ENCODE results near the gene SECTM1. TPM values are rescaled to one million over a fixed set of nuclear protein-coding genes. Genes with fewer than 3 reads are reported as not detected.
A peak's percentile ranks its signal among the peaks of the same experiment; 100 is the strongest.

SECTM1 gene
- total RNA-seq, 1 experiment from 2014 or later: not detected

DNA sequence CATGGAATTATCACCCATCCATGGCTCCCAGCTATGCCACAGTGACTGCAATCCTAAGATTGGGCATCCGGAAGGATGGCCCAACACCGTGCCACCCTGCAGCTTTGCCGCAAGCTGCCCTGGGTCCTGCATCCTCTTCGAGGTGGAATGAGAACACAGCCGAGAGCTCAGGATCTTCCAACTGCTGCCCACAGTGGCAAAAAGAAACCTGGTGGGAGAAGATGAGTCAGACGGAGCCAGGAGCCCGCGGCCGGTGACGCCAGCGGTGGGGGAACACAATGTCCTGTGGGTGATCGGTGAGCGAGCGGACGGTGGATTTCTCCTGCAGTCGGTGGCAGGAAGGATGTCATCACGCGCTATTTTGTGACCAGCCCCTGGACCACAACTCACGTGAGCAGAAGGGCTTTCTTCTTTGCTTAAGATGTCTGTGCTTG is 36.3 kb downstream of the SECTM1 start:
- H3K27ac ChIP-seq (ENCODE audit: low read length): no peak overlapping the region
- H3K4me1 ChIP-seq (ENCODE audit: low read length): peaks cover 30% of the 10 kb centered on the region
- no peaks in the 10 kb centered on the region for H3K27me3 ChIP-seq (ENCODE audit: low read length)
- H3K4me2 ChIP-seq (ENCODE audit: low read depth, low read length, poor library complexity, severe bottlenecking): peak overlapping the region; percentile 90
- peak overlapping the region; percentile 72 for H3K9ac ChIP-seq (ENCODE audit: low read length)
- H3K4me3 ChIP-seq (ENCODE audit: low read length): peak overlapping the region; percentile 69
- H3K9me2 ChIP-seq (replicated peaks; ENCODE audit: insufficient read depth, low read length): no peaks in the 10 kb centered on the region
- no peaks in the 10 kb centered on the region for H3K36me3 ChIP-seq (ENCODE audit: insufficient read depth, low read length)
- H3K79me2 ChIP-seq (ENCODE audit: low read length): no peaks in the 10 kb centered on the region
- peak overlapping the region; percentile 88 for H2AFZ ChIP-seq (ENCODE audit: low read length)
- H3K9me3 ChIP-seq (ENCODE audit: low read length): no peaks in the 10 kb centered on the region
- H4K20me1 ChIP-seq (ENCODE audit: insufficient read depth, low read depth, low read length): no peaks in the 10 kb centered on the region
- DNase-seq: peak; percentile 59

- H3K27me3 ChIP-seq (ENCODE audit: low read length): no peaks in the 10 kb centered on the region
- DNase-seq: no peak
- no peaks in the 10 kb centered on the region for H3K9me2 ChIP-seq (replicated peaks; ENCODE audit: insufficient read depth, low read length)
- H3K79me2 ChIP-seq (ENCODE audit: low read length): no peaks in the 10 kb centered on the region
- H2AFZ ChIP-seq (ENCODE audit: low read length): peak overlapping the region; percentile 88
- no peaks in the 10 kb centered on the region for H3K36me3 ChIP-seq (ENCODE audit: insufficient read depth, low read length)
- peak overlapping the region; percentile 72 for H3K9ac ChIP-seq (ENCODE audit: low read length)
- peak overlapping the region; percentile 90 for H3K4me2 ChIP-seq (ENCODE audit: low read depth, low read length, poor library complexity, severe bottlenecking)
- no peaks in the 10 kb centered on the region for H3K9me3 ChIP-seq (ENCODE audit: low read length)
- H3K4me1 ChIP-seq (ENCODE audit: low read length): peaks cover 36% of the 10 kb centered on the region
- H3K27ac ChIP-seq (ENCODE audit: low read length): no peak overlapping the region
- no peaks in the 10 kb centered on the region for H4K20me1 ChIP-seq (ENCODE audit: insufficient read depth, low read depth, low read length)
- H3K4me3 ChIP-seq (ENCODE audit: low read length): peak overlapping the region; percentile 69
These were observed 36.9 kb downstream of the SECTM1 start for GRCh38 chr17:82296511-82297279.

DNA sequence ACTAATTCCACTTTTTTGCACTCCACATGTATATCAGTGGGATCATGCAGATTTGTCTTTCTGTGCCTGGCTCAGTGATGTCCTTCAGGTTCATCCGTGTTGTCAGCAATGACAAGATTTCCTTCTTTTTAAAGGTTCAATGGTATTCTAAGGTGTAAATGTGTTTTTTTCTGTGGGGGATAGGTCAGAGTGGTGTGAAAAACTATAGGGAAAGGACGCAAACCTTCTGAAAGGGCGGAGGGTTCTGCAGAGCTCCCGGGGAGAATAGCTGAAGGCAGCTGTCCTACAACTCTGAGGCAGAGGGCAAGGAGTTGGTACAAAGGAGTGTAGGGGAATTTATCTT is 38.1 kb downstream of the SECTM1 start:
- H3K27ac ChIP-seq (ENCODE audit: low read length): no peak overlapping the region
- H3K9me2 ChIP-seq (replicated peaks; ENCODE audit: insufficient read depth, low read length): no peaks in the 10 kb centered on the region
- H3K9me3 ChIP-seq (ENCODE audit: low read length): no peaks in the 10 kb centered on the region
- no peak overlapping the region for H3K4me2 ChIP-seq (ENCODE audit: low read depth, low read length, poor library complexity, severe bottlenecking)
- DNase-seq: no peak
- H4K20me1 ChIP-seq (ENCODE audit: insufficient read depth, low read depth, low read length): no peaks in the 10 kb centered on the region
- H3K4me3 ChIP-seq (ENCODE audit: low read length): no peak overlapping the region
- no peak overlapping the region for H3K9ac ChIP-seq (ENCODE audit: low read length)
- no peaks in the 10 kb centered on the region for H3K79me2 ChIP-seq (ENCODE audit: low read length)
- H3K27me3 ChIP-seq (ENCODE audit: low read length): no peaks in the 10 kb centered on the region
- H3K36me3 ChIP-seq (ENCODE audit: insufficient read depth, low read length): no peaks in the 10 kb centered on the region
- no peak overlapping the region for H2AFZ ChIP-seq (ENCODE audit: low read length)
- H3K4me1 ChIP-seq (ENCODE audit: low read length): peaks cover 34% of the 10 kb centered on the region

GRCh38 chr17:82294064-82294773 is 39.3 kb downstream of the SECTM1 start:
- no peak overlapping the region for H2AFZ ChIP-seq (ENCODE audit: low read length)
- H3K4me1 ChIP-seq (ENCODE audit: low read length): peaks cover 34% of the 10 kb centered on the region
- H3K79me2 ChIP-seq (ENCODE audit: low read length): no peaks in the 10 kb centered on the region
- no peak overlapping the region for H3K27ac ChIP-seq (ENCODE audit: low read length)
- no peaks in the 10 kb centered on the region for H4K20me1 ChIP-seq (ENCODE audit: insufficient read depth, low read depth, low read length)
- H3K4me3 ChIP-seq (ENCODE audit: low read length): no peak overlapping the region
- H3K9me3 ChIP-seq (ENCODE audit: low read length): no peaks in the 10 kb centered on the region
- H3K36me3 ChIP-seq (ENCODE audit: insufficient read depth, low read length): no peaks in the 10 kb centered on the region
- no peak for DNase-seq
- H3K4me2 ChIP-seq (ENCODE audit: low read depth, low read length, poor library complexity, severe bottlenecking): no peak overlapping the region
- no peaks in the 10 kb centered on the region for H3K9me2 ChIP-seq (replicated peaks; ENCODE audit: insufficient read depth, low read length)
- no peak overlapping the region for H3K9ac ChIP-seq (ENCODE audit: low read length)
- no peaks in the 10 kb centered on the region for H3K27me3 ChIP-seq (ENCODE audit: low read length)

DNA sequence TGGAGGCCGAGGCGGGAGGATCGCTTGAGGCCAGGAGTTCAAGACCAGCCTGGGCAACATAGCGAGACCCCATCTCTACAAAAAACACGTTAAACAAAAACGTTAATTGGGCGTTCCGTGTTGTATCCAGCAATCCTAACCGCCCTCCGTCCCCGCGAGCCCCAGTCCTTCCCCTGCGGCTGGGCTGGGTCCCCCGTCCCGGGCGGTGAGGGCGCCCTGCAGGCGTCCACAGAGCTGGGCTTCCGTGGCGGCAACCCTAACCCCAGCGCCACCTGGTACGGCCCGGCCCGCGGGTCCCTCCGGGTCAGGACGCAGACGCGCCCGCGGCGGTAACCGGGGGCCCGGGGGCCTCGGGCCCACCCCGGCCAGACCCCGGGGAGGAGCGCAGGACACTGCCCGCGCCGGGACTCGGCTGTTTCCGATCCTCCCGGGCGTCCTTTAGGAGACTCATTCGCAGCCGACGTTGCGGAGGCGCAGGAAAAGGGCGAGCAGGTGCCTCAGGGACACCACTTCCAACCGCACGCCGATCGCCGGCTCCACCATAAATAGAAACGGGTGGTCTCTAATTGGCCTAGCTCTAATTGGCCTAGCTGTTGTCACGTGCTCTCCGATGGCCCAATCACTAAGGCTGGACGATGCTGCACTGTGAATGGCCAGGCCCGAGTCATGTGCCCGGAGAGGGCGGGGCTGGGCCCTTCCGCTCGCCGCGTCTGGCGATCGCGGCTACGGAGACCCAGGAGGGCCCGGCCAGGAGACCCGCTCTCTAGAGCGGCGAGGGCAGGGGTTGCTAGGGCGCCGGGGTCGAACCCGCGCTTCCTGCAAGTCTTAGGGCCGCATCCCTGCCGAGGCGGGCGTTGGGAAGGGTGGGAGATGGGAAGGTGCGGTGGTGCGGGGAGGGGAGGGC is 41.1 kb downstream of the SECTM1 start:
- H3K27me3 ChIP-seq (ENCODE audit: low read length): no peaks in the 10 kb centered on the region
- peak overlapping the region; percentile 95 for H2AFZ ChIP-seq (ENCODE audit: low read length)
- H3K79me2 ChIP-seq (ENCODE audit: low read length): no peaks in the 10 kb centered on the region
- peak overlapping the region; percentile 65; the same call in 1 of the 2 replicates for H3K27ac ChIP-seq (ENCODE audit: low read length)
- no peaks in the 10 kb centered on the region for H3K9me3 ChIP-seq (ENCODE audit: low read length)
- peak; percentile 98 for DNase-seq
- H3K9me2 ChIP-seq (replicated peaks; ENCODE audit: insufficient read depth, low read length): no peaks in the 10 kb centered on the region
- H4K20me1 ChIP-seq (ENCODE audit: insufficient read depth, low read depth, low read length): no peaks in the 10 kb centered on the region
- peaks cover 22% of the 10 kb centered on the region for H3K4me1 ChIP-seq (ENCODE audit: low read length)
- no peaks in the 10 kb centered on the region for H3K36me3 ChIP-seq (ENCODE audit: insufficient read depth, low read length)
- peak overlapping the region; percentile 97 for H3K4me3 ChIP-seq (ENCODE audit: low read length)
- H3K9ac ChIP-seq (ENCODE audit: low read length): peak overlapping the region; percentile 97
- H3K4me2 ChIP-seq (ENCODE audit: low read depth, low read length, poor library complexity, severe bottlenecking): peak overlapping the region; percentile 99

DNA sequence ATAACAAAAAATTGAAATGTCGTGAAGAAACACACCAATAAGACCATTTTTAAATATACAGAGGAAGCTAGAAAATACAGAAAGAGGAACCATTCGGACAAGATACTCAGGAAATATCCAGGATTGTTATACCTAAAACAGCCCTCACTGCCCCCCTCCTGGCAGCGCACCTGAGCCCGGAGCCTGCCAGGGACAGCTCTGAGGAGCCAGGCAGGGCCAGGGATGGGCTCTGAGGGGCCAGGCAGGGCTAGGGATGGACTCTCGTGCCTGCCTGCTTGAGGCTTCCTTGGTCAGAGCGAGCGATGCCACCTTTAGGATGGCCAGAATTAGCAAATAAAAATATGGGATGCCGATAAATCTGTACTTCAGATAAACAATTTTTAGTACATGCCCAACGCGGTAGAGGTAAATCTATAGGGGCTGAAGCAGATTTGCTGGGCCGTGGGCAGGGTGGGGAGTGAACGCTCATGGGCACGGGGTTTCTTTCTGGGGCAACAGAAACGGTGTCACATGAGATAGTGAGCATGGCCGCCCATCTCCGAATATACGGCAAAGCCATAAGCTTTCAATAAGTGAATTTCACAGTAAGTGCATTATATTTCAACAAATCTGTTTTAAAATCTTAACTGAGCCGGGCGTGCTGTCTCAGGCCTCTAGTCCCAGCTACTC is 41.9 kb downstream of the SECTM1 start:
- peak overlapping the region; percentile 97 for H3K4me3 ChIP-seq (ENCODE audit: low read length)
- no peaks in the 10 kb centered on the region for H4K20me1 ChIP-seq (ENCODE audit: insufficient read depth, low read depth, low read length)
- no peaks in the 10 kb centered on the region for H3K9me3 ChIP-seq (ENCODE audit: low read length)
- no peaks in the 10 kb centered on the region for H3K79me2 ChIP-seq (ENCODE audit: low read length)
- H2AFZ ChIP-seq (ENCODE audit: low read length): peak overlapping the region; percentile 95; the same call in 1 of the 2 replicates
- H3K9me2 ChIP-seq (replicated peaks; ENCODE audit: insufficient read depth, low read length): no peaks in the 10 kb centered on the region
- peak overlapping the region; percentile 97 for H3K9ac ChIP-seq (ENCODE audit: low read length)
- no peak overlapping the region for H3K27ac ChIP-seq (ENCODE audit: low read length)
- peaks cover 14% of the 10 kb centered on the region for H3K4me1 ChIP-seq (ENCODE audit: low read length)
- no peaks in the 10 kb centered on the region for H3K36me3 ChIP-seq (ENCODE audit: insufficient read depth, low read length)
- DNase-seq: no peak
- peak overlapping the region; percentile 99 for H3K4me2 ChIP-seq (ENCODE audit: low read depth, low read length, poor library complexity, severe bottlenecking)
- H3K27me3 ChIP-seq (ENCODE audit: low read length): no peaks in the 10 kb centered on the region

DNA sequence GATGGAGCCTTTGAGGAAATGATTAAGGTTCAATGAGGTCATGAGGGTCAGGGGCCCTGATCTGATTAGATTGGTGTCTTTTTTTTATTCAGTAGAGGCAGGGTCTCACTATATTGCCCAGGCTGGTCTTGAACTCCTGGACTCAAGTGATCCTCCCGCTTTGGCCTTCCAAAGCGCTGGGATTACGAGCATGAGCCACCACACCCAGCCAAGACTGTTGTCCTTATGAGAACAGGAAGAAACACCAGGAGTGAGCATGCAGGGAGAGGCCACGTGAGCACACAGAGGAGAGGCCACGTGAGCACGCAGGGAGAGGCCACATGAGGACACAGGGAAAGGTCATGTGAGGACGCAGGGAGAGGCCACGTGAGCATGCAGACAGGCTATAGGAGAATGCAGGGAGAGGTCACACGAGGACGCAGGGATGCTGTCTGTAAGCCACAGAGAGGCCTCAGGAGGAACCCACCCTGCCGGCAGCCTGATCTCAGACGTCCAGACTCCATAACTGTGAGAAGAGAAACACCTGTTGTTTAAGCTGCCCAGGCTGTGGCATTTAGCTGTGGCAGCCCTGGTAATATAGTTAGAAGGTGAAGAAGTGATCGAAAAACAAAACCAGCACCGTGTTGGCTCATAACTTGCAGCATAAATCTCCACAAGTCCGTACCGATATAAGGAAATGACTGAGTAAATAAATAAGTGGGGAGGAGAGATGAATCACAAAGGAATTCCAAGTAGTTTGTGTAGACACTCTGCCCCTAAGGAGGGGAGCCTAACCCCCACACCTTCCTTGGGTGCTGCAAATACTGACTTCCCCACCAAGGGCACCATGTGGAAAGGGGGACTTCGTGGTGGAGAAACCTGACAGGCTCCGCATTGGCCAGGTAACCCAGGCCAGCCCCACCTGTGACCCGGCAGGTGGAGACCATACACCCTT is 45.4 kb downstream of the SECTM1 start:
- Histone ChIP-seq H3K4me3 (ENCODE audit: low read length) (no peak overlapping the region), H3K27me3 (ENCODE audit: low read length) (no peaks in the 10 kb centered on the region), H3K79me2 (ENCODE audit: low read length) (no peaks in the 10 kb centered on the region), H3K4me2 (ENCODE audit: low read depth, low read length, poor library complexity, severe bottlenecking) (no peak overlapping the region), H2AFZ (ENCODE audit: low read length) (no peak overlapping the region), H3K9me2 (replicated peaks; ENCODE audit: insufficient read depth, low read length) (no peaks in the 10 kb centered on the region), H3K36me3 (ENCODE audit: insufficient read depth, low read length) (no peaks in the 10 kb centered on the region), H3K9me3 (ENCODE audit: low read length) (no peaks in the 10 kb centered on the region), H3K4me1 (ENCODE audit: low read length) (peaks cover 13% of the 10 kb centered on the region), H4K20me1 (ENCODE audit: insufficient read depth, low read depth, low read length) (no peaks in the 10 kb centered on the region), H3K27ac (ENCODE audit: low read length) (no peak overlapping the region), H3K9ac (ENCODE audit: low read length) (no peak overlapping the region)
- no peak for DNase-seq

Data from Karpas-422 (cell line).